H1 (cell line): ENCODE results near the gene GCH1. TPM values are rescaled to one million over a fixed set of nuclear protein-coding genes. Genes with fewer than 3 reads are reported as not detected.

ENCODE experiments used
- CTCF ChIA-PET: fragments of 300-600 bp; sonication (Branson Sonifier 250); formaldehyde crosslinking; loops from one replicate; lab custom pipeline; 2021; ENCODE audit not compliant: partially characterized antibody; lab: Charles Lee
- POLR2A ChIA-PET: fragments of 300-600 bp; sonication (Branson Sonifier 250); formaldehyde crosslinking; loops from one replicate; lab custom pipeline; 2021; ENCODE audit warnings: inconsistent platforms; ENCODE audit not compliant: partially characterized antibody; lab: Charles Lee
- DNase-seq, 2 experiments: peaks; one replicate each; pipeline versions ENCODE4 v3.0.0 to v3.0.0-alpha.2; 2010 to 2022; ENCODE audit warnings: low spot score in 2 of 2, low read depth in 1 of 2, mixed read lengths in 1 of 2
- FAIRE-seq: peaks from 2 replicates; lab custom pipeline; 2011; peaks lifted over from hg19 to GRCh38; lab: Jason Lieb, UNC
- H2AFZ ChIP-seq: 2 replicates; pipeline ENCODE4 v1.8.1; 2012; ENCODE audit warnings: low read length, inconsistent platforms
- H2AK5ac ChIP-seq: 2 replicates; pipeline ENCODE4 v1.6.1; 2013; ENCODE audit warnings: low read depth, low read length
- H2BK120ac ChIP-seq: replicated peaks from 2 replicates; pipeline ENCODE3; 2013; ENCODE audit warnings: low read depth, low read length, inconsistent platforms
- H2BK12ac ChIP-seq: 2 replicates; pipeline ENCODE4 v1.6.1; 2013; ENCODE audit warnings: low read depth, low read length
- H2BK15ac ChIP-seq: 2 replicates; pipeline ENCODE4 v1.6.1; 2013; ENCODE audit warnings: low read length
- H2BK20ac ChIP-seq: 2 replicates; pipeline ENCODE4 v1.6.1; 2013; ENCODE audit warnings: low read length
- H2BK5ac ChIP-seq: 2 replicates; pipeline ENCODE4 v1.6.1; 2013; ENCODE audit warnings: low read depth, low read length
- H3K14ac ChIP-seq: 2 replicates; pipeline ENCODE4 v1.6.1; 2013; ENCODE audit warnings: inconsistent platforms; ENCODE audit not compliant: insufficient read length
- H3K18ac ChIP-seq: 2 replicates; pipeline ENCODE4 v1.6.1; 2013; ENCODE audit warnings: low read length; ENCODE audit errors: extremely low read depth
- H3K23ac ChIP-seq: 2 replicates; pipeline ENCODE4 v1.6.1; 2013; ENCODE audit warnings: inconsistent platforms; ENCODE audit not compliant: insufficient read length
- H3K23me2 ChIP-seq: 2 replicates; pipeline ENCODE4 v1.6.1; 2013; ENCODE audit warnings: low read depth, low read length
- H3K27ac ChIP-seq: 2 replicates; pipeline ENCODE4 v1.6.1; 2011; ENCODE audit warnings: low read depth, low read length, inconsistent platforms
- H3K27me3 ChIP-seq, 4 experiments: replicated peaks in 1 of 4; 1 replicate in 1 of 4; 2 replicates in 3 of 4; pipeline versions ENCODE4 v1.6.1 to v1.8.1; 2011 to 2013; ENCODE audit warnings: low read length in 3 of 4, mild to moderate bottlenecking in 3 of 4, inconsistent platforms in 2 of 4, mixed read lengths in 2 of 4, moderate library complexity in 1 of 4; ENCODE audit not compliant: control insufficient read depth in 3 of 4, insufficient read depth in 3 of 4; ENCODE audit errors: extremely low read depth in 1 of 4
- H3K36me3 ChIP-seq, 4 experiments: 2 replicates each; pipeline versions ENCODE4 v1.6.1 to v1.8.1; 2011 to 2013; ENCODE audit warnings: mild to moderate bottlenecking in 4 of 4, low read length in 3 of 4, moderate library complexity in 2 of 4, control low read depth in 1 of 4, inconsistent platforms in 1 of 4; ENCODE audit not compliant: insufficient read depth in 4 of 4, control insufficient read depth in 2 of 4
- H3K4ac ChIP-seq: replicated peaks from 2 replicates; pipeline ENCODE3; 2013; ENCODE audit warnings: low read length, low read depth, mixed read lengths, inconsistent platforms; ENCODE audit not compliant: insufficient read length
- H3K4me1 ChIP-seq, 4 experiments: replicated peaks in 1 of 4; 1 replicate in 1 of 4; 2 replicates in 3 of 4; pipeline versions ENCODE4 v1.6.1 to v1.8.1; 2011 to 2013; ENCODE audit warnings: low read length in 3 of 4, inconsistent platforms in 2 of 4, mixed read lengths in 1 of 4; ENCODE audit not compliant: insufficient read depth in 4 of 4, control insufficient read depth in 3 of 4
- H3K4me2 ChIP-seq, 2 experiments: 2 replicates each; pipeline versions ENCODE4 v1.6.1 to v1.8.1; 2011 to 2013; ENCODE audit warnings: low read depth in 2 of 2, low read length in 2 of 2, control low read depth in 1 of 2, inconsistent platforms in 1 of 2, mild to moderate bottlenecking in 1 of 2; ENCODE audit not compliant: insufficient read depth in 1 of 2
- H3K4me3 ChIP-seq, 4 experiments: fragments of 200-600, 300-600 bp in 1 of 4; sonication (generic), shearing (Covaris generic), sonication (Bioruptor Twin) in 1 of 4; 2 replicates each; pipeline versions ENCODE4 v1.5.1 to v1.8.1; 2011 to 2016; ENCODE audit warnings: low read length in 4 of 4, low read depth in 3 of 4, control low read depth in 2 of 4, inconsistent platforms in 2 of 4, mild to moderate bottlenecking in 2 of 4, mixed read lengths in 1 of 4, moderate library complexity in 1 of 4; ENCODE audit not compliant: insufficient read depth in 2 of 4; ENCODE audit errors: extremely low read depth in 1 of 4
- H3K56ac ChIP-seq: replicated peaks from 2 replicates; pipeline ENCODE3; 2013; ENCODE audit warnings: low read depth, mild to moderate bottlenecking, mixed read lengths, low read length, inconsistent platforms; ENCODE audit not compliant: insufficient read length
- H3K79me1 ChIP-seq: 2 replicates; pipeline ENCODE4 v1.6.1; 2013; ENCODE audit warnings: low read depth, low read length, control low read depth
- H3K79me2 ChIP-seq, 2 experiments: 2 replicates each; pipeline versions ENCODE4 v1.6.1 to v1.8.1; 2012 to 2013; ENCODE audit warnings: low read length in 2 of 2, mild to moderate bottlenecking in 2 of 2, inconsistent platforms in 1 of 2; ENCODE audit not compliant: insufficient read depth in 2 of 2, control insufficient read depth in 1 of 2
- H3K9ac ChIP-seq, 4 experiments: replicated peaks in 1 of 4; 1 replicate in 1 of 4; 2 replicates in 3 of 4; pipeline versions ENCODE4 v1.6.1 to v1.8.1; 2011 to 2013; ENCODE audit warnings: low read depth in 3 of 4, low read length in 3 of 4, control low read depth in 2 of 4, mild to moderate bottlenecking in 2 of 4, moderate library complexity in 2 of 4, inconsistent platforms in 1 of 4; ENCODE audit errors: extremely low read depth in 1 of 4
- H3K9me3 ChIP-seq, 2 experiments: 2 replicates each; pipeline versions ENCODE4 v1.6.1 to v1.8.1; 2012 to 2013; ENCODE audit warnings: mild to moderate bottlenecking in 2 of 2, moderate library complexity in 2 of 2, control low read depth in 1 of 2, inconsistent platforms in 1 of 2, low read depth in 1 of 2, low read length in 1 of 2, mixed read lengths in 1 of 2; ENCODE audit not compliant: insufficient read depth in 2 of 2
- H4K20me1 ChIP-seq, 2 experiments: replicated peaks in 1 of 2; 2 replicates each; pipeline versions ENCODE3 to v1.8.1; 2011 to 2013; ENCODE audit warnings: inconsistent platforms in 2 of 2, low read length in 2 of 2, mild to moderate bottlenecking in 1 of 2; ENCODE audit not compliant: insufficient read depth in 2 of 2, control insufficient read depth in 1 of 2
- H4K5ac ChIP-seq: 2 replicates; pipeline ENCODE4 v1.6.1; 2013; ENCODE audit warnings: low read length, low read depth, mixed read lengths, inconsistent platforms; ENCODE audit not compliant: insufficient read length
- H4K8ac ChIP-seq: 2 replicates; pipeline ENCODE4 v1.8.0; 2013; ENCODE audit warnings: mild to moderate bottlenecking, moderate library complexity, low read length, inconsistent platforms; ENCODE audit not compliant: insufficient read depth; ENCODE audit errors: extremely low read depth
- H4K91ac ChIP-seq: replicated peaks from 2 replicates; pipeline ENCODE3; 2013; ENCODE audit warnings: low read length, mixed read lengths, inconsistent platforms; ENCODE audit not compliant: insufficient read length
- ATF2 ChIP-seq: IDR thresholded peaks from 2 replicates; pipeline ENCODE4 v1.6.1; 2012; ENCODE audit warnings: low read length, inconsistent platforms
- CBX8 ChIP-seq: fragments of 300-800, 300-1000 bp; sonication (generic); IDR thresholded peaks from 2 replicates; pipeline ENCODE4 v1.7.1; 2016; ENCODE audit warnings: low read depth, low read length, borderline replicate concordance
- CTCF ChIP-seq, 3 experiments: IDR thresholded peaks; 1 replicate in 2 of 3; 2 replicates in 1 of 3; pipeline versions ENCODE4 v1.5.1 to v1.6.1; 2011; ENCODE audit warnings: low read length in 3 of 3, mild to moderate bottlenecking in 3 of 3, inconsistent platforms in 2 of 3, low read depth in 1 of 3, moderate library complexity in 1 of 3; ENCODE audit not compliant: insufficient read depth in 1 of 3; ENCODE audit errors: control extremely low read depth in 1 of 3
- NANOG ChIP-seq: IDR thresholded peaks from 2 replicates; pipeline ENCODE4 v1.6.1; 2011; ENCODE audit warnings: low read length, low read depth, mild to moderate bottlenecking, inconsistent platforms; ENCODE audit not compliant: insufficient read depth, poor library complexity, severe bottlenecking
- RNF2 ChIP-seq: fragments of 200-900, 300-1000 bp; sonication (generic); IDR thresholded peaks from 2 replicates; pipeline ENCODE4 v1.7.1; 2016; ENCODE audit warnings: borderline replicate concordance, low read depth, mild to moderate bottlenecking, antibody characterized with exemption, low read length; ENCODE audit not compliant: poor library complexity, severe bottlenecking; ENCODE audit errors: missing control alignments
- SAP30 ChIP-seq: fragments of 300-600 bp; sonication (generic); IDR thresholded peaks from 2 replicates; pipeline ENCODE4 v1.7.1; 2012; ENCODE audit warnings: low read length, moderate library complexity, mild to moderate bottlenecking, inconsistent platforms; ENCODE audit not compliant: insufficient read depth, insufficient replicate concordance
- WGBS, 2 experiments: shearing (Covaris generic) in 1 of 2; methylation state at CpG; one replicate each; pipeline versions ENCODE4 v1.1.6 to v1.1.7; 2013 to 2015; ENCODE audit warnings: low lambda C conversion rate in 2 of 2, mixed read lengths in 2 of 2, inconsistent platforms in 1 of 2, low coverage in 1 of 2, missing lambda C conversion rate in 1 of 2; ENCODE audit not compliant: insufficient replicate concordance in 2 of 2, insufficient coverage in 1 of 2, insufficient read length in 1 of 2; ENCODE audit errors: extremely low coverage in 1 of 2, missing lambda C conversion rate in 1 of 2; 5-methylcytosine and 5-hydroxymethylcytosine counted together
- polyA plus RNA-seq, 7 experiments: library from polyadenylated mRNA; depleted of rRNA in 3 of 7; stranded (reverse) in 5 of 7; unstranded in 2 of 7; fragments of >200 nt in 5 of 7; fragments of 200-250 nt in 2 of 7; gene quantifications; 1 replicate in 5 of 7; 2 replicates in 1 of 7; 4 replicates in 1 of 7; pipeline versions ENCODE4 v1.2.1 to v1.2.3, GENCODE V29; 2011 to 2013; ENCODE audit warnings: missing spikeins in 2 of 7, mixed read lengths in 2 of 7
- total RNA-seq: library from RNA; stranded (reverse); fragmentation: NEBNext Ultra II Directional; extraction: Animal tissue kit (Norgen Biotek cat#: 25700); gene quantifications from 2 replicates; pipeline ENCODE4 v1.2.1, GENCODE V29; 2021
- TF ChIP-seq, protein P1 (sequence below): IDR thresholded peaks from 2 replicates; pipeline ENCODE4 v1.6.1; 2011; ENCODE audit warnings: low read depth, mild to moderate bottlenecking, low read length; ENCODE audit not compliant: insufficient read depth

GCH1 gene
- total and polyA plus RNA-seq, 2 of the 8 experiments (the other 6 are each of a cell fraction or from before 2014, with no cell fraction given), result 7.3 to 7.9 TPM

- peaks cover 2 to 20% (median 17%) of the 10 kb centered on the region in 4 experiments for H3K27me3 ChIP-seq
- no peak overlapping the region for H3K4me3 ChIP-seq
- FAIRE-seq (no peak), DNase-seq (no peak)
- H3K4ac ChIP-seq, result no peak overlapping the region
- H4K8ac ChIP-seq, result no peak overlapping the region
- no peaks in the 10 kb centered on the region for H3K36me3 ChIP-seq
- H3K14ac ChIP-seq, result no peak overlapping the region
- H3K4me2 ChIP-seq, result no peak overlapping the region
- H3K23ac ChIP-seq, result no peak overlapping the region
- no peak overlapping the region for H3K27ac ChIP-seq
- 93% methylated on average over 5 of the region's 5 CpGs; no CpG with 5 or more reads in 1 of the 2 experiments for WGBS, 2 experiments
- no peaks in the 10 kb centered on the region for H3K9me3 ChIP-seq
- no peak overlapping the region for H2AK5ac ChIP-seq
- no peak overlapping the region for H4K91ac ChIP-seq
- H2BK5ac ChIP-seq, result no peak overlapping the region
- H2BK12ac ChIP-seq, result no peak overlapping the region
- CTCF ChIA-PET, result interaction anchor here (0.6 to 1.2 kb wide), 7 partner anchors 9 to 199 kb away, joined by 3 to 6 read pairs (median 4); no protein-coding TSS in a partner anchor
- no peaks in the 10 kb centered on the region for H3K79me2 ChIP-seq
- H3K56ac ChIP-seq, result no peak overlapping the region
- H4K20me1 ChIP-seq, result peaks cover 1 to 6% of the 10 kb centered on the region in 2 experiments
- no peak overlapping the region for H3K9ac ChIP-seq
- H2AFZ ChIP-seq, result no peak overlapping the region
- peaks cover 15% of the 10 kb centered on the region for H3K23me2 ChIP-seq
- H3K18ac ChIP-seq, result no peak overlapping the region
- H2BK15ac ChIP-seq, result no peak overlapping the region
- no peaks in the 10 kb centered on the region for H3K79me1 ChIP-seq
- peaks cover 0 to 5% (median 1%) of the 10 kb centered on the region in 4 experiments; a peak in 6 of 7 replicates for H3K4me1 ChIP-seq
- no peak overlapping the region for H2BK120ac ChIP-seq
- H4K5ac ChIP-seq, result no peak overlapping the region
- POLR2A ChIA-PET, result no interaction called here
- H2BK20ac ChIP-seq, result no peak overlapping the region
- TF ChIP-seq CBX8 (no peak), CTCF (IDR thresholded peaks at IDR 0.05; ENCODE audit: control extremely low read depth in 1 of 3, insufficient read depth in 1 of 3, low read depth in 1 of 3, low read length in 3 of 3) (no peak), SAP30 (no peak), RNF2 (no peak), NANOG (no peak), ATF2 (no peak)
- TF ChIP-seq, protein P1, sequence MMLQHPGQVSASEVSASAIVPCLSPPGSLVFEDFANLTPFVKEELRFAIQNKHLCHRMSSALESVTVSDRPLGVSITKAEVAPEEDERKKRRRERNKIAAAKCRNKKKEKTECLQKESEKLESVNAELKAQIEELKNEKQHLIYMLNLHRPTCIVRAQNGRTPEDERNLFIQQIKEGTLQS, result no peak
These were observed 3.1 kb downstream of the GCH1 start for GRCh38 chr14:54899573-54899972.
